Mesenteric fat pad (tissue), 1 donor: ENCODE results near the gene PYCR2. TPM values are rescaled to one million over a fixed set of nuclear protein-coding genes. Genes with fewer than 3 reads are reported as not detected.
"Not testable (repeated sequence)": the region's sequence is repeated elsewhere in the genome, so short reads cannot be mapped to it uniquely, and the experiment has no call there.

Experiments used
- DNase-seq: peaks from one replicate; pipeline ENCODE4 v3.0.0-alpha.2; 2020; ENCODE audit warnings: low spot score
- total RNA-seq: library from RNA; stranded (reverse); fragmentation: NEBNext Ultra II Directional; extraction: Animal tissue kit (Norgen Biotek cat#: 25700); gene quantifications from one replicate; pipeline ENCODE4 v1.2.1, GENCODE V29; 2021
- donor health status: DM: yes; HTN: yes; CAD: no.

PYCR2 gene
- total RNA-seq, 1 donor from 2014 or later, result 48.9 TPM

DNA sequence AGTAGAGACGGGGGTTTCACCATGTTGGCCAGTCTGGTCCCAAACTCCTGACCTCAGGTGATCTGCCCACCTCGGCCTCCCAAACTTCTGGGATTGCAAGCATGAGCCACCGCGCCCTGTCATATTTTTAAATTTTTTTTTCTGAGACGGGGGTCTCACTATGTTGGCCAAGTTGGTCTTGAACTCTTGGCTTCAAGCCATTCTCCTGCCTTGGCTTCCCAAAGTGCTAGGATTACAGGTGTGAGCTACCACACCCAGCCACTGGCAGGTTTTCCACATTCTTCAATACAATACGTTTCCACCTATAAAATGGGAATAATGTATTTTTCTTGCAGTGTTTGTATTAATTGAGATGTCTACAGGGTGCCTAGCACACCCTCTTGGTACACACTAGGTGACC lies 31.7 kb downstream of the PYCR2 start:
- no peak for DNase-seq

DNA sequence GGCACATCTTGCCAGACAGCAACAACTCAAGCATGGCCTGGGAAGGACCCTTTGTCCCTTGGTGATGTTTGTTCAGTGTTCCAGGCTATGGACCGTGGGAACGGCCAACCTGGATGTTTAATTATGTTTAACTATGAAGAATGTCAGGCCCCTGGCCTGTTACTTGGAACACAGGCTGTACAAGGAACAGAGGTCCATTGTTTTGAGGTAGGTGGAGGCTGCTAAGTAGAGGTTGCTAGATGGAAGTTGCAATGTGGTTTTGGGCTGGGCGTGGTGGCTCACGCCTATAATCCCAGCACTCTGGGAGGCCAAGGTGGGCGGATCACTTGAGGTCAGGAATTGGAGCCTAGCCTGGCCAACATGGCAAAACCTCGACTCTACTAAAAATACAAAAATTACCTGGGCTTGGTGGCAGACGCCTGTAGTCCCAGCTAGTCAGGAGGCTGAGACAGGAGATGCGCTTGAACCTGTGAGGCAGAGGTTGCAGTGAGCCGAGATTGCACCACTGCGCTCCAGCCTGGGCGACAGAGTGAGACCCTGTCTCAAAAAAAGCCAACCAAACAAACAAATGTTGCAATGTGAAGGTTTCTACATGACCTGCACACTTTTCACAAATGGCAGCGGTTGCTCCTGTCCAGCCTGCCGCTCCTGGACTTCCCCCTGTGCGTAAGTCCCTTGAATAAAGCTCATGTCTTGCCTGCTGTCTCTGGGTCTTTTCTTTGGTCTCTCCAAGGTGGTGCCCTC lies 32.6 kb downstream of the PYCR2 start:
- DNase-seq, result no peak

DNA sequence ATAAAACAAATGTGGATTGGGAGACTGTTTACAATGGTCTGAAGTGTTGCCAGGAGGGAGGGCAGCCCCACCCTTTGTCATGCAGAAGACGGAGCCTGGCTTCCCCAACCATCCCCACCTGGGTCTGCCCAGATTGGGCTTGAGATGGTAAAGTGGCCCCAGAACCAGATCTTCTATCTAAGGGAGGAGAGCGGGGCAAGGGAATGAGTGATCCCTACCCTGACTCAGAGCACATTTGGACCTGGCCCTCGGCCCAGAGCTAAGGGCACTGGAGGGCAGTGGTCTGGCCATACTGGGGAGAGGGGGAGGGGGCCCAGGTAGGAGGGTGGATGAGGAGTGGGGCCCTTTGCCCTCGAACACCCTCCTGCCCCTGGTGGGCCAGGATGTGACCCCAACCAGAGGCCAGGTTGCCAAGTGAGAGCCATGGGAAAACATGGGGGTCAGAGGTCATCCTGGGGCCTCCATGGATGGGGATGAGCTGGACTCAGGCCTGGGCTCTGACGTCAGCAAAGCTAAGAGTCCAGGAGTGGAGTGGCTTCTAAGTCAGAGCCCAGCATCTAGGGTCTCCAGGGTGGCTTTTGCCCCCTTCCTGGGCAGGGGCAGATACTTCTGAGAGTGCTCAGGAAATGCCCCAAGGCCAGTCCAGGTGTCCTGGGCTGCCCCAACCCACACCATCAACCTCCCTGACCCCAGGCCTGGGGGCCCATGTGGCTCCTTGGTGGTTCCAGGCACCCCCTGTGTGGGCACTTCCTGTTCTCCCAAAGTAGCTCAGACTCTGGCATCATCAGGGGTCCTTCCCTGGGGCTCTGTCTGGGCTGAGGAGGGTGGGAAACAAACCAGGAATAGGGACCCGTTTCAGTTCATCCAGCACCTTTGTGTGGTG lies 33.5 kb downstream of the PYCR2 start:
- no peak for DNase-seq

DNA sequence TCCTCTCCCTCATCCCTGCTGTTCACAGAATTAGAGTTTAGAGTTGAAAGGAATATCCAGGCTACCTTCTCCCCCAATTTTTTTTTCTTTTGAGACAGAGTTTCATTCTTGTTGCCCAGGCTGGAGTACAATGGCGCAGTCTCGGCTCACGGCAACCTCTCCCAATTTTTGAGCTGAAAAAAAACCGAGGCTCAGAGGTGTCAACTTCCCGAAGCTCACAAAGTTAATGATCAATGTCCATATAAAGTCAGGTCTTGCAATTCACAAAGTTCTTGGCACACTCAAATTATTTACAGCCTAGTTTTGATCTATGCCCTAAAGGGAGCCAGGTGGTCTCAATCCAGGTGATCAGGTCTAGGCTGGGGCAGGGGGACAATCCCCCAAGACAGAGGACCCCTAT lies 34.3 kb downstream of the PYCR2 start:
- DNase-seq, result no peak

DNA sequence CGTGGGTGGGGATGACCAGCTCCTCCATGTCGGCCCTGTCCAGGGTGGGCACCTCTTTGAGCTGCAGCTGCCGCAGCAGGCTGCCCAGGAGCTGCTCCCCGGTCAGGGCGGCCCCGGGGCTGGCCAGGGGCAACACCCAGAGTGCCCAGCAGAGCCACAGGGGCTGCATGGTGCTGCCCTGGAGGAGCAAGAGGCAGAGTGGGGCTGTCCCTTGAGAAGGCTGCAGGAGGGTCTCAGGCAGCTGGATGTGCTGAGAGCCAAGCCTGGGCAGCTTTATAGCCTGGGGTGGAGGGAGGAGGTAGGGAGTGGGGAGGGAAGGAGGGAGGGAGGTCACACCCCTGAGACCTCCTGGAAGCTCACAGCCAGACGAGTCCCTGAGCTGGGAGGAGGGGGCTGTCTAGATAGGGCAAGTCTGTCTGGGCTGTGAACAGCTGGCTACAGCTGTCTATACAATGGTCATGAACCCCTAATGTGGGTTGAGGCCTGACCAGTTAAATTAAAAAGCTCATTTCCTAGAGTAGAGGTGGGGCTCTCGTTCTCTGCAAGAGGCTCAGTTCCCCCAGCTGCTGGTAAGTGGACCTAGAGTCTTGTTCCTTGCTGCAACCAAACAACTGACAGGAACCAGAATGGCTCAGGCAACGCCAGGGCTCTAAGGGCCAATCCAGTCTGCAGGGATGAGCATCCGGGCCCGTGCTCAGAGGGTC lies 35.0 kb downstream of the PYCR2 start, which contains the start of gene LEFTY1:
Gene LEFTY1 (minus strand): TSS at position 249 of the 704 bp plus-strand sequence. CDS start 80 bp downstream, at position 169.
- DNase-seq, result no peak

DNA sequence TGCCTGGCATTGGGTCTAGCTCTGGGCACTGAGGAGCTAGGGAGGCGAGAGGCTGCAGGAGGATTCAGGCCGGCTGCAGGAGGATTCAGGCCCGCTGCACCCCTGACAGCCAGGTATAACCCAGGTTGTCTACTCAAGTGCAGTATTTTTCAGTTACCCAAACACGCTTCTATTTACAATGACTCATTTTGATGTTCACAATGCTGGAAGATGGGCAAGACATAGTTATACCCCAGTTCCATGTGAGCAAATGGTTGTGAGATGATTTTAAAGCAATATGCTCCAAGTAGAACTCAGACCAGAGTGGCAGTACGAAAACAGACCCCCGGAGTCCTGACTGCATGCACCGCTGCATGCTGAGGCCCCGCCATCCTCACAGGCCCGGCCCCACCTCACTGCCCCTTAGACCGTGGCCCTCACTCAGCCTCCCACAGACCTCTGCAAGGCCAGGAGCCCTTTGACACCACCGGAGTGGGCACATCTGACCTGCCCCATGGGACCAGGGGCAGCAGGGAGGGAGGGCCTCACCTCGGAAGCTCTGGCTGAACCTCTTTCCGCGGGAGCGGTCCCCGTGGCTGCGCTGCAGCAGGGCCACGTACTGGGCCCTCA lies 35.7 kb downstream of the PYCR2 start:
- DNase-seq, result no peak

DNA sequence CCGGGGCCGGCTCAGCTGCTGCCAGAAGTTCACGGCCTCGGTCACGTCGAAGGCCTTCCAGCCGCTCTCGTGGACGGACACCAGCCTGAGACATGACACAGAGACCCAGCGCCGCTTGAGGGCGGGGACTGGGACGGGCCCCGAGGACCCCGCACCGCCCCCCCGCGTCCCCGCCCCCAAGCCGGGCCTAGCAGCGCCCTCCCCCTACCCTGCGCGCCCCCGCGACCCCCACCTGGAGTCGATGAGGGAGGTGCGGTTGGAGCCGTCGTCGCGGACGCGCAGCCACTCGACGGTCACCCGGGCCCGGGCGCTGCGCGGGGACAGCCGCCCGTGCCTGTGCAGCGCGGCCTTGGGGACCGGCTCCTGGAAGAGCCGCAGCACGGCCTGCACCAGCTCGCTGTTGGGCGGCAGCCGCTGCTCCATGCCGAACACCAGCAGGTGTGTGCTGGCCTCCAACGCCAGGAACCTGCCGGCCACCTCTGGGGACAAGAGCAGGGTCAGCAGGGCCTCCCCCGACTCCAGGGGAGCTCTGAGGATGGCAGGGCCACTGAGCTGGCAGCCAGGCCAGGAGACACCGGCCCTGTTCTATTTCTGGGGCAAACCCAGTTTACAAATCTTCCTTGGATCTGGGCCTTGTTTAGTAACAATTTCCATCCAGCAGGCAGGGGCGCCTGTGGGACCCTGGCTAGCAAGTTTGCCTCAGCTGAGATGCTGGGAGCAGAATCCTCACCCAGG lies 36.3 kb downstream of the PYCR2 start:
- not testable (repeated sequence) for DNase-seq

DNA sequence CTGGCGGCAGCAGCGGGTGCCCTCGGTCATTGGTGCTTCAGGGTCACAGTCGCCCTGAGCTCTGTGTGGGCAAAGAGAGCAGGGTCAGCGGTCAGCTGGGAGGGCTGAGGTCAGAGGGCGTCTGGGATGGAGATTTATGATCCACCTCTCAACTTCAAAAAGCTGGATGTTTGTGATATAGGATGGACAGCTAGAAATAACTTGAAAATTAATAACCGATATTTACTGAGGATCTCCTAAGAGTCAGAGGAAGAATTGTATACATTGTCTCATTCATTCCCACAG lies 37.1 kb downstream of the PYCR2 start:
- no peak for DNase-seq

DNA sequence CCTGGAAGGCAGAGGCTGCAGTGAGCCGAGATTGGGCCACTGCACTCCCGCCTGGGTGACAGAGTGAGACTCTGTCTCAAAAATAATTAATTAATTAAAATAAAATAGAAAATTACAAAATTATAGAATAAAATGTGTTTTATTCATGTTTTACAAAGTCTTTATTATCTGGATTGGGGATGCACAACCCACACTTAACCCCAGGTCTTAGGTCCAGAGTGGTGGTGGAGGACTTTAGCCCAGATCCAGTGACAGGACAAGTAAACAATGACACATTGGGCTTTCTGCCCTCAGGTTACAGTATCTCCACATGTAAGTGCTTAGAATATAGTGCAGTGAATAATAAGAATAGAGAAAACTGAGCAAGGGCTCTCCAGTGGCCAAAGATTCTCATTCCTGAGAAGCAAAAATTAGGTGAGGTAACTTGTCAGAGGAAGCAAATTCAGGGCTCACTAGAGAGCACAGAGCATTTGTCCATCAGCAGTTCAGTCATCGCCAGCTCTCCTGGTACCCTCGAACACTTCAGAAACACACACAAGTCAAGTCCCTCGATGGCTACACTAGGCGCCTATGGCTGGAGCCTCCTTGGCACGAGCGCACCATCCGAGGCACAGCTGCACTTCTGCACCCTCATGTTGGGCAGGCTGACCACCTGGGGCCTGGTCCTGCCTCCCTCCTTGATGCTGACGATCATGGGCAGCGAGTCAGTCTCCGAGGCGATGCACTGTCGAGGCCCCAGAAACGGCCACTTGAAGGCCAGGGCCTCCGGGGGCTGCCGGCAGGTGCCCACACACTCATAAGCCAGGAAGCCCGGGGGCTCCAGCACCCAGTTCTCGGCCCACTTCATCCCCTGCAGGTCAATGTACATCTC lies 37.7 kb downstream of the PYCR2 start:
- no peak for DNase-seq

DNA sequence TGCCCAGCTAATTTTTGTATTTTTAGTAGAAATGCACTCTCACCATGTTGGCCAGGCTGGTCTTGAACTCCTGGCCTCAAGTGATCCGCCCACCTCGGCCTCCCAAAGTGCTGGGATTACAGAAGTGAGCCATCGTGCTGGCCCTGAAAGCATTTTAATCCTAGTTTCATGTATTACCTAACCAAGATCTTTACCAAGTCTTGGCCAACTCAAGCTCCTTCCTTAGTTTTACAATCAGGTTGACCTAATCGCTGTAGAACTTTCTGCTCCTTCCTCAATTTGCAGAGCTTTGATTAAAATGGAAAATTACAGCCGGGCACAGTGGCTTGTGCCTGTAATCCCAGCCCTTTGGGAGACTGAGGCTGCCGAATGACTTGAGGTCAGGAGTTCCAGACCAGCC lies 38.7 kb downstream of the PYCR2 start:
- no peak for DNase-seq

DNA sequence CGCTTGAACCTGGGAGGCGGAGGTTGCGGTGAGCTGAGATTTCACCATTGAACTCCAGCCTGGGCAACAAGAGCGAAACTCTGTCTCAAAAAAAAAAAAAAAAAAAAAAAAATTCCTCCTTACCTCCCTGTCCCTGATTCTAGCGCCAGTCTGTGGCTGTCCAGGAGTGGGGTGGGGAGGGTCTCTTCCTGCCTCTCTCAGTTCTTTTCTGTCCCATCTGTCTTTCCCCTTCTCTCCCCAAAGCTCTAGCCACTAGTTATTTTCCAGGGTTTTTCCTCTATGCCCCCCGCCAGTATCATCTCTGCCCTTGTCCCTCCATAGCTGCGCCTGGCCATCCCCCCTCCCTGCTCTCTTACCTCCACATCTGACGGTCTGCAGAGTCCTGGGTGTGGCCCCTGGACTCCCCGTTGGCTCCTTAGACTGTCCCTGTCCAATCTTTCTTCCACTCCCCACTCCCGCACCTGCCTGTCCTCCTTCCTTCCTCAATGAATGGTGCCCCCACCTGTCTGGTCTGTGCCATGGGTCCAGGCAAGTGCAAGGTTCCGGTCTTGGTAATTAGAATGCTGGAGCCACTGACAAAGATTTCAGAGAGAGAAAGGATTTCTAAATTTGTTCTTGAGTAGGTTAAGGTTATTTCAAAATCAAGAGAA lies 40.3 kb downstream of the PYCR2 start:
- no peak for DNase-seq

DNA sequence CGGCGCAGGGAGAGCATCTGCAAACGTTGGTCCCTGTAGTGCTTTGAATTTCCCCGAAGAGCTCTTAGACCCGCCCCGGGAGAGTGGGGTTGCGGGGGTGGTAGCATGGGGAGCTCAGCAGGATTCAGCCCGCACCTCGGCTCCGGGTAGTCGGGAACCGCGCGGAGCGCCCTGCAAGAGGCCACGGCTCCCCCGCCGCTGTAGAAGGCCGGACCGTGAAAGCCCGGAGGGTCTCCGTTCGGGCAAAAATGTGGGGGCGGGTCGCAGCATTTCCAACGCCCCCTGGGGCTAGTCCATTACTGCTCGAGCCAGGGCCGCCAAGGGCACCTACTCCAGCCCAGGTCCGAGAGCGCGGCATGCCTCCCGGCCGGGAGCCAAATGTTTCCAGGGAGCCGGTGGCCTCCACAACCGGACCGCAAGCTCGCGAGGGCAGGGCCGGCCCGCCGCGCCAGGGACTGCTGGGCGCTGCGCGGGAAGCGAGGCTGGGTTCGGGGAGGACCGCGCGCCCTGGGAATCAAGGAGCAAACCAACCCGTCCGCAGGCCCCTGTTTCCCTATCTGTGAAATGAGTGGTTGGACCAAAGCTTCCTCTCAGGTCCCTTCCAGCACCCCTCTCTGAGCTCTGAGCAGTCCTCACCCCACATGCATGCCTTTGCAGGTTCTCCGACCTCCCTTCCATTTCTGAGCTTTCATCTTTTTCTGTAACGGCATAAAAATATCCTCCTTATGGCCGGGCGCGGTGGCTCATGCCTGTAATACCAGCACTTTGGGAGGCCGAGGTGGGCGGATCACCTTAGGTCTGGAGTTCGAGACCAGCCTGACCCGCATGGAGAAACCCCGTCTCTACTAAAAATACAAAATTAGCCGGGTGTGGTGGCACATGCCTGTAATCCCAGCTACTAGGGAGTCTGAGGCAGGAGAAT lies 41.1 kb downstream of the PYCR2 start:
- DNase-seq, result no peak

DNA sequence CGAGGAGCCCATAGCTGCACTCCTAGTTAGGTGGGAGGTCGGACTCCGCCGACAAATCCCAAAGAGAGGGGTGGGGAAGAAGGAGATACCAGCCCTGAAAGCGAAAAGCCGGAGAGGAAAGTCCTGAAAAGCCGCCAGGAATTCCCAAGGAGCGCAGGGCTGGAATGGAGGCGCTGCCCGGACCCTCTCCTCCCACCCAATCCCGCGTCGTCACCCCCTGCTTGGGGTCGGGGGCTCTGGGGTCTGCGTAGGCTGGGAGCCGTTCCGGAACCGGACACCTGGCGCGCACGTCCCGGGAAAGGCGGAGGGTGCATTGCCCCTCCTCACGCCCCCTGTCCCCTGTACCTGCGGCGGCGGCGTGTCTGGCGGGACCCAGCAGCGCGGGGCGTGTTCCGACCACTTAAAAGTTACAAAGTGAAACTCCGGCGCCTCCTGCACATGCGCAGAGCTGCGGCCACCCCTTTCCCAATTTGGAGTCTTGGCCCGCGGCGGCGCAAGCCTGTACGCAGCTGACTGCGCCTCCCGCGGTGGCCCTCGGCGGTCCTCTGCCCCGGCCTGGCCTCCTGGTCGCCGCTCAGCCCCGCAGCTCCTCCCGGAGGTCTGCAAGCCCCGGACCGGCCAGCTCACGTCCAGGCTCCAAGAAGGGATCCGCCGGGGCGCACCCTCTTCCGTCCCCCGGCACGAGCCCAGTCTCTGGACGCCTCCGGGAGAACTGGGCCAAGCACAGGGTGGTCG lies 41.9 kb downstream of the PYCR2 start, which contains the start of gene TMEM63A:
Gene TMEM63A (minus strand): TSS at position 422 of the 735 bp plus-strand sequence. CDS start 4,800 bp downstream, outside the sequence.
- peak; percentile 97 for DNase-seq

DNA sequence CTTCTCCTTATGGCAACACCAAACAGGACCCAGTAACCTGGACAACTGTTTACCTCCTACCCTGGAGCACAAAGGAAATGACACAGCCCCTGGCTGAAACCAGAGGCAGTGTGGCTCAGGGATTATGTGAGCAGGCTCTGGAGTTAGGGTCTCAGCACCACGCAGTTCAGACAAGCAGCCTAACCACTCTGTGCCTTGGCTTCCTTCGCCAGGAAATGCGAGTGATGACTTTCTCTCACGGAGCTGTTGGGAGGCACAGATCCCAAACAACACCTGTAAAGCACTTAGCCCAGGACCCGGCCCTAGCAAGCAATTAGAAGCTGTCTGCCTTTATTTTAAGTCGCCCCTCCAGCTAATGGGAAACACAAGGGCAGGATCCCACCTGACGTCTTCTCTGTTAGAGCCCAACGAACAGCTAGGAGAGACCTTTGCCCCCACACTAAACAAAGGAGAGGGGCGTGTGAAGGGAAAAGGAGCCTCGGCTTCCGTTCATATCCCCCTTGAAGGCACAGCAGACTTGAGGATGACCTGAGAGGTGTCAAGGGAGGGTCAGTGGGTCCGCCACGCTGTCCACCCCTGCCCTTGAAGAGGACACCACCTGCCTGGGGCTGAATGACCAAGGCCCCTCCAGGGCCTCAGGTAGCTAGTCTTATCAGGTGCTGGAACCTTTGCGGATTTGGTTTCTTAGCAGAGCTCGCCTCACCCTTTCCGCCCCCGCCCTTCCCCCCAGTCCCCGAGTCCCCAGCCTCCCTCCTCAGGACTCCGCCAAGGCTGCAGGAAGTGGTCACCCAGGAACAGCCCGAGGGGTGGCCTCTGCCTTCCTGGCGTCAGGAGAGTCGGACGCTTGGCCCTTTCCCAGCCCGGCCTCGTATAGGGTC lies 42.7 kb downstream of the PYCR2 start:
- DNase-seq, result no peak

DNA sequence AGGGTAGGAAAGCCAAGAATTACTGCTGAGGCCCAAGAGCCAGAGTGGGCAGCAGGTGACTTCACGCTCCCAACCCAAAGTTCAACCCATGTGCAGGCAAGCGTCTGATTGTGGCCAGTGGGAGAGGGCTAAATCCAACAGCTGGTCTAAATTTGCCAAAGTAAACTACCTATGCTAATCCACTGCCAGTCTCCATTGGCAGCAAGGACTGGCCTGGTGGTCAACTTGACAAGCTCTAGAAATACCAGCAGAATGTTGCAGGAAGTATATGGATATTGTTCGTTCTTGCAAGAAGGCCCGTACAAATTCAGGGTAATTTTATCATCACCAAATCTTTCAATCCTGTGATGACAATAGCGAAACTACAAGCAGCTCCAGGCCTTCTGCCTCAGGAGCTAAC lies 43.4 kb downstream of the PYCR2 start:
- no peak for DNase-seq

DNA sequence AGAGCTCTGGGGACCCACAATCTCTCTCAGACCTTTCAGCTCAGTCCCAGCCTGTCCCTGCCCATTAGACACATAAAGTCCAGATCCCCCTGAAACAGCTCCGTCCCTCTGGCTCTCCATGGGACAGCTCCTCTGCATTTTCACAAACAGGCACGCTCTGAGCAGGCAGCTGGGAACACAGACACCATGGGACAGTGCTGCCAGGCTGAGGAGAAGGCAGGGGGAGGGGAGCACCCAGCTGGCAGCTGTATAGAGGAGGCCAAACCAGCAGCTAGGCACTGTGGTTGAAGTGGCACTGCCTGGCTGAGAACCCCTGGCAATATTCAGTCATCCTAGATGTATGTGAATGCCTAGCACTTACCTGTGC lies 43.8 kb downstream of the PYCR2 start:
- no peak for DNase-seq
